ENCODE results near the gene LDB3. TPM values are rescaled to one million over a fixed set of nuclear protein-coding genes. Genes with fewer than 3 reads are reported as not detected.
A peak's percentile ranks its signal among the peaks of the same experiment; 100 is the strongest.

Gene LDB3
- total RNA-seq, 2 donors from 2014 or later = 0.14 to 0.16 TPM

DNA sequence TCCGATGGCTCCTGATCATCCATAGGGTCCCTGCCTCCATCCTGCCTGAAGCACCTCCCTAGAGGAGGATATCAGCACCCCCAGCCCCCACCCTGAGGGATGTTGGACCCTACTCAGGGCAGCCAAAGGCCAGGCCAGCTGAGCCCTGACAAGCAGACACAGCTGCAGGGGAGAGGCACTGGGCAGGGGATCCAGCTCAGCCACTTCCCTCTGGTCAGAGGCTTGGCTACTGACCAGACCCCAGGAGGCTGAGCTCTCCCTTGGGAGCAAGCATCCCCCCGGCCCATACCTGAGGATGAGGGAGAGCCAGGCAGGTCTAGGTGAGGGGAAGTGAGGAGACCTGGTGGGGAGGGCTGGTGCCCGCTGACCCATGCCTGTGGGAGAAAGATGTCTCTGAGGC, 6.6 kb downstream of the LDB3 start:
- H3K27me3 Mint-ChIP-seq (ENCODE audit: low read depth) = no peaks in the 10 kb centered on the region
- ATAC-seq (replicated peaks in 1 of 2) = no peak
- H3K27ac Mint-ChIP-seq = no peak overlapping the region
- H3K9me3 Mint-ChIP-seq = no peaks in the 10 kb centered on the region
- no peak for DNase-seq
- H3K36me3 Mint-ChIP-seq (ENCODE audit: insufficient read depth in 2 of 2) = no peaks in the 10 kb centered on the region
- no peak overlapping the region for H3K4me3 Mint-ChIP-seq
- H3K4me1 Mint-ChIP-seq (ENCODE audit: low read depth) = no peaks in the 10 kb centered on the region

DNA sequence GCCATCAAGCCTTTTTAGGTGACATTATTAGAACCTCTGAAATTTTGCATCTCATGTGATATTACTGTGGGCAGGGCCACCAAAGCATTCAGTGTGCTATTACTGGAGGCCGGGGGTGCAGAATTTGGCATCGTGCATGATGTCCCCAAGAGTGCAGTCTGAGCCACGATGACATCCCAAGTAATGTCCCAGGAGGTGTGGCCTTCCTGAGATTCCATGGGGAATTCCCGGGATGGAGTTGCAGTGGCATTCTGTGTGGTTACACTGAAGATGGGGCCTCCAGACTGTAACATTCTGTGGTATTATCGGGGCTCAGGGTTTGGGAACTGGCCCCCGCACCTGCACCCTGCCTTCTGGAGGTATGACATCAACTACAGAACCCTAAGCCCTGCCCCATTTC, 9.1 kb downstream of the LDB3 start:
- Mint-ChIP-seq H3K27me3 (ENCODE audit: low read depth) (no peaks in the 10 kb centered on the region), H3K4me3 (no peak overlapping the region), H3K9me3 (no peaks in the 10 kb centered on the region), H3K27ac (no peak overlapping the region), H3K4me1 (ENCODE audit: low read depth) (no peaks in the 10 kb centered on the region), H3K36me3 (ENCODE audit: insufficient read depth in 2 of 2) (no peaks in the 10 kb centered on the region)
- DNase-seq = no peak
- ATAC-seq (replicated peaks in 1 of 2) = no peak

DNA sequence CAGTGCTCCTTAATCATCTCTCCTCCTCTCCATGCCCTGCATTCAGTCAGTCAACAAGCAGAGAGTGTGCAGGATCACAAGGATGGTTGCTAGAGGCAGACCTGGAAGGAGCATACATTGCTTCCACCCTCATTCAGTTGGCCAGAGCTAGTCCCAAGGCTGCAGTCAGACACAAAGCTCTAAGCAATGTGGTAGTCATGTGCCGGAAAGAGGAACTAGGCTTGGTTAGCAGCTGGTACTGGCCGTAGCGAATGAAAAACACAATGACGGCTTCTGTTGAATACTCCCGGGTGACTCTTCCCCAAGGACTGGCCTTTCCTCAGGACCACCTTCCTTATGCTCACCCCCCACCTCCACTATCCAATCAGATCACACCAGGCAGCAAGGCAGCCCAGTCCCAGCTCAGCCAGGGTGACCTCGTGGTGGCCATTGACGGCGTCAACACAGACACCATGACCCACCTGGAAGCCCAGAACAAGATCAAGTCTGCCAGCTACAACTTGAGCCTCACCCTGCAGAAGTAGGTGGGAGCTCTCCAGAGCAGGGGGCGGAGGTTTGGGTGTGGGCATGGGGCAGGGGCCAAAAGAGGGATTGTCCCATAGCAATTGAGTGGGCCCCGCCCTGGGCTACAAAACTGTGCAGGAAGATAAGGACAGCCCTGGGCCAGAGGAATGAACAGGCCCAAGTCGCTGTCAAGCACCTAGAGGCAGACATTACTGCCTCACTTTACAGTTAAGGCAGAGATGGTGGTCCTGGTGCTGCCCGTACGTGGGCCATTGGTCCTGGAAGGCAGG, 10.9 kb downstream of the LDB3 start:
- H3K4me1 Mint-ChIP-seq (ENCODE audit: low read depth) = no peaks in the 10 kb centered on the region
- H3K27ac Mint-ChIP-seq = no peak overlapping the region
- H3K4me3 Mint-ChIP-seq = no peak overlapping the region

DNA sequence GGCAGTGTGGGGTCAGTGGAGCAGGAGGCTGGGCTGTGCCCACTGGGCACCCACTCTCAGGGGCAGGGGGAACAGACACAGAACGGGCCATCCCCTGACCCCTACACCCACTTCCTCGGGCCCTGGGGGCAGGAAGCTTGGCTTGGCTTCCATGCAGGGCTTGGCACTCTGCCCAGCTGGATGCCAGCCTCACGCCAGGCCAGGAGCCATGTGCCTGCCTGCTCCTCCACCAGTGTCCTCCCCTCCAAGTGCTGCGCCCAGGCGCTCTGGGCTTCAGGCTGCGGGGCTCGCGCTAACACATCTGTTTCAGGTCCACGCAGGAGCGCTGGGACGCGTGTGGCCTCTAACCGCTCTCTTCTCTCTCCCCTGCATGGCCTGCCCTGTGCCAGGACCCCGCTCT, 12.7 kb downstream of the LDB3 start:
- ATAC-seq (replicated peaks in 1 of 2) = no peak
- H3K27ac Mint-ChIP-seq = no peak overlapping the region
- no peak overlapping the region for H3K4me3 Mint-ChIP-seq
- no peak for DNase-seq
- no peaks in the 10 kb centered on the region for H3K4me1 Mint-ChIP-seq (ENCODE audit: low read depth)
- no peaks in the 10 kb centered on the region for H3K9me3 Mint-ChIP-seq
- no peaks in the 10 kb centered on the region for H3K36me3 Mint-ChIP-seq (ENCODE audit: insufficient read depth in 2 of 2)
- H3K27me3 Mint-ChIP-seq (ENCODE audit: low read depth) = no peaks in the 10 kb centered on the region

More for the DNA sequence above, 10.9 kb downstream of the LDB3 start:
- H3K27me3 Mint-ChIP-seq (ENCODE audit: low read depth) = no peaks in the 10 kb centered on the region
- H3K9me3 Mint-ChIP-seq = no peaks in the 10 kb centered on the region
- ATAC-seq (replicated peaks in 1 of 2) = no peak
- no peaks in the 10 kb centered on the region for H3K36me3 Mint-ChIP-seq (ENCODE audit: insufficient read depth in 2 of 2)
- DNase-seq = no peak

DNA sequence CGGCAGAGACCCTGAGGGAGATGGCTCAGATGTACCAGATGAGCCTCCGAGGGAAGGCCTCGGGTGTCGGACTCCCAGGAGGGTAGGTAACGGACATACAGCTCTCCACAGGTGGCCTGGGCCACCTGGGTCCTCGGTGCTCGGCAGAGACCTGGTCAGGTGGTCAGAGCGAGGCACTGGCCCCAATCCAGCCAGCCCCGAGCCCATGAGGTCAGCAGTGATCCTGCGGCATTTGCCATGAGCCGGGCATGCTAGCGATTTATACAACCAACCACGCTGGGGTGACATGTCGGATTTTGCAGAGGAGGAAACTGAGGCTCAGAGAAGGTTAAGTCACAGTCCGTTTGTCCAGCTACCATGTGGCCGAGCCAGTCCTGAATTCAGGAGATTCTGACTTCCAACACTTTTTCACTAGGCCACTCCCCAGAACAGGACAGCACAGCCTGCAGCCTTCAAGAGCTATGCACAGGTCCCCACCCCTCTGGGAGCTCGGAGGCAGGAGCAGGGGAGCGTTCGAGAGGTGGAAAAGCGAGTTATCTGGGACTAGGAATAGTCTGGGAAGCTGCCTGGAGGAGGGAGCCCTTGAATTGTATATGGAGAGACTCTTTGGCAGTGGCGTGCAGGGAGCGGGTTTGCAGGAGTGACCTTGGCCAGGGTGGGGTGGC, 13.5 kb downstream of the LDB3 start:
- Mint-ChIP-seq H3K9me3 (no peaks in the 10 kb centered on the region), H3K27me3 (ENCODE audit: low read depth) (no peaks in the 10 kb centered on the region), H3K27ac (no peak overlapping the region), H3K4me3 (no peak overlapping the region), H3K4me1 (ENCODE audit: low read depth) (no peaks in the 10 kb centered on the region), H3K36me3 (ENCODE audit: insufficient read depth in 2 of 2) (no peaks in the 10 kb centered on the region)
- ATAC-seq (replicated peaks in 1 of 2) (no peak), DNase-seq (no peak)

DNA sequence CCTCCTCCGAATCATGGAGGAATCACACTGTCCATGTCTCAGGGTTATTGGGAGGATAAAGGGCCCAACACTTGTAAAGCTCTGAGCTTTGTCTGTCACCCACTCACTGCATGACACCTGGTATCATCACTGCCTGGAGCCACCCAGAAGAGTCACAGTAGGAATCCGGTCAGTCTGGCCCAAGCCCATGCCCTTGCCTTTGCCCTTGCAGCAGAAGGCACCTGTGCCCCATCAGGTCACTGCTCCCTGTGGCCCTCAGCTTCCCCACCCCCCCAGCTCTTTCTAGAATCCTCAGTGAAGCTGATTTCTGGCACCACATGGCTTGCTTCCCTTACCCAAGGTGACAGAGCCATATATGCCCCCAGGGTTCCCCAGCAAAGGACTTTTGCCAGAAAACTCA, 14.4 kb downstream of the LDB3 start:
- H3K36me3 Mint-ChIP-seq (ENCODE audit: insufficient read depth in 2 of 2) = no peaks in the 10 kb centered on the region
- H3K9me3 Mint-ChIP-seq = no peaks in the 10 kb centered on the region
- no peak overlapping the region for H3K27ac Mint-ChIP-seq
- DNase-seq (no peak), ATAC-seq (replicated peaks in 1 of 2) (no peak)
- no peaks in the 10 kb centered on the region for H3K27me3 Mint-ChIP-seq (ENCODE audit: low read depth)
- H3K4me3 Mint-ChIP-seq = no peak overlapping the region
- no peaks in the 10 kb centered on the region for H3K4me1 Mint-ChIP-seq (ENCODE audit: low read depth)

DNA sequence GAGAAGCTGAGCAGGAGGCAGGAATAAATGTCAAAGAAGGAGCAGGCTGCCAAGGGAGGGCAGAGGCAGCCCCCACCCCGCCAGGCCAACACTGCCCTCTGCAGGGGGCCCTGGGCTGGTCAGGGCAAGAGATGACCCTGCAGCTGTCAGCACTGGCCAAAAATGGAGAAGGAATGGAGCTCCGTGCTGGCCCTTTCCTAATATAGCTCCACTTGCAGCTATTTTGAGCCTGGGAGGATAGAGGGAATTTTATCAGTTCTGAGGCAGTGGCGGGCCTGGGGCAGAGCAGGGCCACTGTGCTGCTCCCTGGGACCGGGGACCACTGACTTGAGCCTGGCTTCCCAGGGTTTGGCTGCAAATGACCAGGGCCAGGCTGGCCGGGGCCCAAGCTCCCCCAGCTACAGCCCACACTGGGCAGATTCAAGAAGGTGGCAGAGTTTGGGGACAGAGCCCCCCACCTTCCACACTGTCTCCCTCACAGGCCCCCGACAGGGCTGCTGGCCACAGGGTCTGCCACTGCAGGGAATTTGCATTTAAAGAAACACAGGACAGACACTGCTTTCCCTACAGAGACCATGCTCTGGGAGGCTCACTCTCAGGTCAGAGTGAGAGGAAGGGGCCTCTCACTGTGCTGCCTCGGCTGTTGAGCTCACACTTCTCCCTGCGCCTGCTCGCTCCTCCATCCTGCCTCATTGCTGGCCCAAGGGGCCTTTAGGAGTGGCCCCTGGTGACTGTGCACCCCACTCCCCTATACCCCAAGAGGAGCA, 16.2 kb downstream of the LDB3 start:
- DNase-seq = no peak
- Mint-ChIP-seq H3K9me3 (no peaks in the 10 kb centered on the region), H3K27me3 (ENCODE audit: low read depth) (no peaks in the 10 kb centered on the region), H3K4me3 (no peak overlapping the region), H3K27ac (no peak overlapping the region), H3K36me3 (ENCODE audit: insufficient read depth in 2 of 2) (no peaks in the 10 kb centered on the region), H3K4me1 (ENCODE audit: low read depth) (no peaks in the 10 kb centered on the region)
- ATAC-seq (replicated peaks in 1 of 2) = no peak

DNA sequence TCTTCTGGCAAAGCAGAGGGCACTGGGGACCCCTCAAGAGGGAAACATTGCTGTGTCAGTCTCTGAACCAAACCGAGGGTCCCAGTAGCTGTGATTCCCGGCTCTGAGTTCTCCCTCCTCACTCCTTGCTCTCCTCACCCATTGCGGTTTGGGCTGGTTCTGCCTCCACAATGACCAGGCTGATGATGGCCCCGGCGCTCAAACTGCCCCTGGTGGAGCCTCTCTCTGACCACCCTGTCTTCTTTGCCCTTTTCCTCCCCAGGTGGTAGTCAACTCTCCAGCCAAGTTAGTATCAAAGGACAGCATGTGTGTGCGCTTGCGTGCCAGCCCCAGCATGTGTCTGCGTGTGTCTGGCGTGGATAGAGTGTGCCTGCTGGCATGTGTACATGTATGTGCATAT, 17.1 kb downstream of the LDB3 start:
- no peaks in the 10 kb centered on the region for H3K36me3 Mint-ChIP-seq (ENCODE audit: insufficient read depth in 2 of 2)
- H3K4me1 Mint-ChIP-seq (ENCODE audit: low read depth) = no peaks in the 10 kb centered on the region
- no peak overlapping the region for H3K27ac Mint-ChIP-seq
- H3K27me3 Mint-ChIP-seq (ENCODE audit: low read depth) = no peaks in the 10 kb centered on the region
- no peak overlapping the region for H3K4me3 Mint-ChIP-seq
- DNase-seq = no peak
- H3K9me3 Mint-ChIP-seq = no peaks in the 10 kb centered on the region
- no peak for ATAC-seq (replicated peaks in 1 of 2)

DNA sequence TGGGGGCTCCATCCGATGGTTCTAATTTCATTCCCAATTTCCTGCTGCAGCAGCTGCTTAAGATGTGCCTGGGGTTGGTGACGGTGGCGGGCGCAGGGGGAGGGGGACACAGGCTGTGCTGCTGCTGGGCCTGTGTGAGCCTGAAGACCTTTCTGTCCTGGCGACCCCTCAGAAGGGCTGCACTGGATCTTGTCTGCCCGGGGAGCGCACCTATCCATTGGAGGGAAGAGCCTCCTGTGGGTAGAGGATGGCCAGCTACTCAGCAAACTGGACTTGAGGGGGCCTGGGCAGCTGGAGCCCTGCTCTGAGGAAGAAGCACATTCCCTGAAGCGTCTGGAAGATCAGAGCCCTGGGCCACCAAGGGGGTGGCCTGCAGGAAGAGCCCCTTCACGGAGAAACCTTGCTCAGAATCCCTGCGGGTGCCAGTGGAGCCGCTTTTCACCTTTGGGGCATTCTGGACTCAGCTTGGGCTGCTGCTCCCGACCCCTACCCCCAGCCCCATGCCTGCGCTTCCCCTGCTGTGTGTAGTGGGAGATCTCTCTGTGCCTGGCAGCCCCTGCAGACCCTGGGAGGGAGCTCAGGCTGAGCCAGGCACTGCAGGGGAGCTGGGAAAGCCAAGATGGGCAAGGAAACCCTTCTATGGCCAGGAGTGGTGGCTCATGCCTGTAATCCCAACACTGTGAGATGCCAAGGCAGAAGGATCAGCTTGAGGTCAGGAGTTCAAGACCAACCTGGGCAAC, 17.8 kb downstream of the LDB3 start:
- no peak overlapping the region for H3K27ac Mint-ChIP-seq
- no peaks in the 10 kb centered on the region for H3K4me1 Mint-ChIP-seq (ENCODE audit: low read depth)
- DNase-seq = no peak
- ATAC-seq (replicated peaks in 1 of 2) = no peak
- H3K4me3 Mint-ChIP-seq = no peak overlapping the region
- H3K27me3 Mint-ChIP-seq (ENCODE audit: low read depth) = no peaks in the 10 kb centered on the region
- no peaks in the 10 kb centered on the region for H3K36me3 Mint-ChIP-seq (ENCODE audit: insufficient read depth in 2 of 2)
- H3K9me3 Mint-ChIP-seq = no peaks in the 10 kb centered on the region

DNA sequence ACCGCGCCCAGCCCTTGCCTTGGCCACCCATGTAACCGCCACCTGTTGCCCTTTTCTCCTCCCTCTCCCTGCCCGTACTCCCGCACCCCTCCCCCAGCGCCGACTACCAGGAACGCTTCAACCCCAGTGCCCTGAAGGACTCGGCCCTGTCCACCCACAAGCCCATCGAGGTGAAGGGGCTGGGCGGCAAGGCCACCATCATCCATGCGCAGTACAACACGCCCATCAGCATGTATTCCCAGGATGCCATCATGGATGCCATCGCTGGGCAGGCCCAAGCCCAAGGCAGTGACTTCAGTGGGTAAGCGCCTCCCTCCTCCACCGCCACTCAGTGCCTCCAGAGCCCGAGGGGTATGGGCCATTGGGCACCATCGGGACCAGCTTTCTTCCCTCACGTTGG, 18.7 kb downstream of the LDB3 start:
- Mint-ChIP-seq H3K27me3 (ENCODE audit: low read depth) (no peaks in the 10 kb centered on the region), H3K4me3 (no peak overlapping the region), H3K27ac (no peak overlapping the region), H3K36me3 (ENCODE audit: insufficient read depth in 2 of 2) (no peaks in the 10 kb centered on the region), H3K9me3 (no peaks in the 10 kb centered on the region), H3K4me1 (ENCODE audit: low read depth) (no peaks in the 10 kb centered on the region)
- ATAC-seq (replicated peaks in 1 of 2) (no peak), DNase-seq (no peak)

DNA sequence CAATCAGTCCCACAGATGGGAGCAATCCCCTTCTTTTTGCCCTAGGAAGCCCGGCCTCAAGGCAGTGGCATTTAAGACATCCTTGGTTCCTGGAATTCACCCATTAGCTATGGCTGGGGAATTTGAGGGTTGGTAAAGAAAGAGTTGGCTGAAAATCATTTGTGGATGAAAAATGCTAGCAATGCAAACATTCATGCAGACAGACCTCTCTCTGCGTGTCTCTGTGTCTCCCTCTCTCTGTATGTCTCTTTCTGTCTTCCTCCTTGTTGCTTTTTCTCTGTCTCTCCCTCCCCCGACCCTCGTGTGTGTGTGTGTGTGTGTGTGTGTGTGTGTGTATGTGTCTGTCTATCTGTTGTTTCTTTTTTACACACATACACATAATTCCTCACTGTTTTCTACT, 19.4 kb downstream of the LDB3 start:
- no peaks in the 10 kb centered on the region for H3K4me1 Mint-ChIP-seq (ENCODE audit: low read depth)
- ATAC-seq (replicated peaks in 1 of 2) (no peak), DNase-seq (no peak)
- H3K27me3 Mint-ChIP-seq (ENCODE audit: low read depth) = no peaks in the 10 kb centered on the region
- no peaks in the 10 kb centered on the region for H3K36me3 Mint-ChIP-seq (ENCODE audit: insufficient read depth in 2 of 2)
- H3K27ac Mint-ChIP-seq = no peak overlapping the region
- no peak overlapping the region for H3K4me3 Mint-ChIP-seq
- no peaks in the 10 kb centered on the region for H3K9me3 Mint-ChIP-seq

DNA sequence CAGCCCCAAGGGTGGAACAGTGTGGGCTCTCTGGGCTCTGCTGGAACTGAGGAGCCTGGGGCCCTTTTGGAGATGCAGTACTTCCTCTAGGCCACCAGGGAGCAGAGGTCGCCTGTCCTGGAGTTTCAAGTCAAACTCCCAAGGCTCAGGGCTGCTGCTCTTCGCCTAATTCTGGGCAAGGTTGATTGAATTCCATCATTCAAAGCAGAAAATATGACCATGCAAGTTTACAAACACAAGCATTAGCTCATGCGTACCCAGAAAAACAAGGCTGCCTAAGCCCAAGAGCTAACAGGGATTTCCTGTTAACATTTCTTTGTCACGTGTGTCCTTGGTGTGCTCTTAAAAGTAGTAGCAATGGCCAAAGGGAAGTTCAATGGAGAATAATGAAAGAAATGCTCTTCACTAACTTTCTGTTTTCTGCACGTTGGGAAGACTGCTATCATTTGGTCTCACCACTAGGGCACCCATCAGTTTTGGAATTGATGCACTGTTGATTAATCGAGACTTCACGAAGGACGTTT, 20.1 kb downstream of the LDB3 start:
- no peaks in the 10 kb centered on the region for H3K27me3 Mint-ChIP-seq (ENCODE audit: low read depth)
- H3K4me3 Mint-ChIP-seq = no peak overlapping the region
- ATAC-seq (replicated peaks in 1 of 2) = peak; percentile 77 to 81
- peak; percentile 51 to 53 for DNase-seq
- no peak overlapping the region for H3K27ac Mint-ChIP-seq
- H3K9me3 Mint-ChIP-seq = no peaks in the 10 kb centered on the region
- no peaks in the 10 kb centered on the region for H3K36me3 Mint-ChIP-seq (ENCODE audit: insufficient read depth in 2 of 2)
- no peaks in the 10 kb centered on the region for H3K4me1 Mint-ChIP-seq (ENCODE audit: low read depth)

DNA sequence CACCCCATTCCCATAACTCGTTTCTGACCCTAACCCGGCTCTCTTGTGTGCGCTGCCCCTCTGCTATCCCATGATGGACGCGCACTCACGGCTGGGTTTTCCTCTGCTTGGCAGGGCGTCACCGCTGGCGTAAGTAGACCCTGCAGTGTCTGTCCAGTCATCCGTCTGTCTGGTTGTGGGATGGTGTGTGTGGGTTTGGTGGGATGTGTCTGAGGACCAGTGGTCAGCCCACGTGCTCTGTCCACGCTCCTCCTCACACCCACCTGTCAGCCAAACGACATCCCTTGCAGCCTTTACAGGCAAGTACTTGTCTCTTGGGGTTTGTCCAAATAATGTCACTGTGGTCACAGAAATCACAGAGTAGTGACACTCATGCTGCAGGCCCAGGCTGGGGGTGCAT, 20.8 kb downstream of the LDB3 start:
- no peak for ATAC-seq (replicated peaks in 1 of 2)
- Mint-ChIP-seq H3K27me3 (ENCODE audit: low read depth) (no peaks in the 10 kb centered on the region), H3K36me3 (ENCODE audit: insufficient read depth in 2 of 2) (no peaks in the 10 kb centered on the region)

More for the DNA sequence above, 20.8 kb downstream of the LDB3 start:
- no peak overlapping the region for H3K27ac Mint-ChIP-seq
- no peak overlapping the region for H3K4me3 Mint-ChIP-seq
- H3K9me3 Mint-ChIP-seq = no peaks in the 10 kb centered on the region
- no peak for DNase-seq
- H3K4me1 Mint-ChIP-seq (ENCODE audit: low read depth) = no peaks in the 10 kb centered on the region

Data from activated T-cell treated with anti-CD3 and anti-CD28 coated beads, Interleukin-2, amount 50 U/mL, for 72 hours (primary cell).